Adipocyte (in vitro differentiated cells): ENCODE measurements around the gene ARHGAP10.
A peak's percentile ranks its signal among the peaks of the same experiment; 100 is the strongest.

Experiments
- DNase-seq: peaks from one replicate; pipeline ENCODE4 v3.0.0-alpha.2; 2015; ENCODE audit warnings: low read depth
- H3K27me3 ChIP-seq: replicated peaks from 2 replicates; pipeline ENCODE4 v1.7.0; 2013; ENCODE audit warnings: mild to moderate bottlenecking, low read length, moderate library complexity; ENCODE audit not compliant: control insufficient read depth, insufficient read depth
- H3K36me3 ChIP-seq: 2 replicates; pipeline ENCODE4 v1.7.0; 2013; ENCODE audit warnings: low read length, mild to moderate bottlenecking, moderate library complexity; ENCODE audit not compliant: control insufficient read depth, insufficient read depth, severe bottlenecking
- H3K4me1 ChIP-seq: 2 replicates; pipeline ENCODE4 v1.7.0; 2013; ENCODE audit warnings: mild to moderate bottlenecking, low read length, moderate library complexity; ENCODE audit not compliant: control insufficient read depth, insufficient read depth
- H3K4me3 ChIP-seq: 2 replicates; pipeline ENCODE4 v1.7.0; 2013; ENCODE audit warnings: mild to moderate bottlenecking, low read length, moderate library complexity
- H3K9ac ChIP-seq: 2 replicates; pipeline ENCODE4 v1.7.0; 2013; ENCODE audit warnings: mild to moderate bottlenecking, low read length, moderate library complexity
- H3K9me3 ChIP-seq: 2 replicates; pipeline ENCODE4 v1.7.0; 2013; ENCODE audit warnings: mild to moderate bottlenecking, low read length, moderate library complexity; ENCODE audit not compliant: control insufficient read depth

ARHGAP10 gene

DNA sequence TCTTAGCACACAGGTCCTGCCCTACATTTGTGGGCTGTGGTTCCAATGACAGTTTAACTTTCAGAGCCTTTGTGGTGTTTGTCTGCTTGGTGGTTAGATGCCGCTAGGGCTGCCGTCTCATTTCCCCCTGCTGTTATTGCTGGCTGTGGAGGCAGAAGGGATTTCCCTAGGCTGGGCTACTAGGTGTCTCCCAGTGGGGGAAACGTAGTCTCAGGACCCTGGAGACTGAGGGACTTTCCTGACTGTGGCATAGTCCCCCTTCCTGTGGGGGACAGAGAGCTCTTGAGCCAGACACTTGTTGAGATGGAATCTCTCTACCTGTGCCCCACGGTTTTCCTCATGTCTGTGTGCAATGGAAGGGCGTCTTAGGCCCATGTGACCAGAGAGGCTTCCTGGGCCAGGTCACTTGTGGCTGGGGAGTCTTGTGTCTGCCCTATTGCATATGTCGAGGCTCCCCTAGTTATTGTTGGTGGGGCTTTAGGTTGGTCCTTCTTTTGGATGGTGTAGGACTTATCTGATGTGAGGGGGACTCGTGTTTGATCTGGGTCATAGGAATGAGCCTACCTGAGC lies 68.2 kb downstream of the ARHGAP10 start:
- no peak for DNase-seq
- no peaks in the 10 kb centered on the region for H3K9me3 ChIP-seq
- no peaks in the 10 kb centered on the region for H3K27me3 ChIP-seq
- peaks cover 2% of the 10 kb centered on the region for H3K4me1 ChIP-seq
- no peak overlapping the region for H3K9ac ChIP-seq
- H3K36me3 ChIP-seq, result no peaks in the 10 kb centered on the region
- no peak overlapping the region for H3K4me3 ChIP-seq

DNA sequence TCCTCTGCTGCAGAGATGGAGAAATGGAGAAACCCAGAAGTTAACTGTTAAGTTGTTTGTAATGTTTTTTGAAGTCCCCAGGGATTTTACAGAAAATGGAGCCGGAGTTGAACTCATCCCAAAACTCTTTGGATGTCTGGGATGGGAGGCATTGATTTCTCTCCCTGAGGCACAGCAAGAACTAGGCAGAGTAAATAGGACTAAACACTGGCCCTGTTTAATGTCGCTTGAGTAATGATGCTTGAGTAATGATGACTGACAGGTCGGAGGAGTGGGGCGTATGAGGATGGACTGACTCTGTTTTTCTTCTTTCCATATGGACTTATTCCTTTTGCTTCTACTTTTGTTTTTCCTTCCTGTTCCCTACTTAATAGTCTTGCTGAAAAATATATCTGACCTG lies 69.9 kb downstream of the ARHGAP10 start:
- H3K4me3 ChIP-seq, result no peak overlapping the region
- H3K27me3 ChIP-seq, result no peaks in the 10 kb centered on the region
- H3K4me1 ChIP-seq, result peaks cover 4% of the 10 kb centered on the region
- H3K9me3 ChIP-seq, result no peaks in the 10 kb centered on the region
- no peak overlapping the region for H3K9ac ChIP-seq
- no peaks in the 10 kb centered on the region for H3K36me3 ChIP-seq
- no peak for DNase-seq

DNA sequence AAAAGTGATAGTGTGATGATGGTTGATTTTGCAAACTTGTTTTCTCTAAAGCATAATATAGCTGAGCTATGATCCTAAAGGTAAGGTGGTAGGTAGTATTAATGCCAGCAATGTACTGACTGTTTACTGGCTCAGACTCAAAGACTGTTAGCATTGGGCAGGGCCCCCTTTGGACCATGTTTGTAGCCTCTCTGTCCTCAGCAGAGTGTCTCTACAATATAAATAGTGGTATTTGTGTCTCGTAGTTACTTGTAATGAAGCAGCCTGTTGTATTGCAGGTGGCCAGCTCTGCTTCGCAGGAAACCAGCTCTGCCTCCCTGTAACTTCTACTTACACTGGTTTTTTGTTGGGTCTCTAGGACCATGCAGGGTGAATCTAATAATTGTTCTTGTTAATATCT lies 70.5 kb downstream of the ARHGAP10 start:
- Histone ChIP-seq H3K27me3 (no peaks in the 10 kb centered on the region), H3K4me3 (no peak overlapping the region), H3K9me3 (no peaks in the 10 kb centered on the region), H3K9ac (no peak overlapping the region), H3K36me3 (no peaks in the 10 kb centered on the region), H3K4me1 (peaks cover 4% of the 10 kb centered on the region)
- no peak for DNase-seq

DNA sequence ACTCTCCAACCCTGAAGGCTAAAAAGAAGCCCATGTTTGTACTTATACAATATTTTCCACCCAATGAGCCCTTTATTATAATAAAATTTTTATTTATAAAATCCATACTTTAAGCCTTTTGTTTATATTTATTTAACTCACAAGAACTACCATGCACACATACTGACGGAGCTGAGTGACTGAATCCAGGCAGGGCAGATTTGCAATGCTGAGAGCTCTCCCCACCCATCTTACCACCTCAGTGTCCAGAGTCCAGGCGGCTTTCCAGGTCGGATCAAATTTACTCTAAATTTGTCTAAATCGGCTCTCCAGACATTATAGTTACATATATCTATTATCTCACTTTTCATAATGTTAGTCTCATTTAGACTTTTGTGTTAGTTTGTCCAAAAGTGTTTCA lies 74.1 kb downstream of the ARHGAP10 start:
- DNase-seq, result no peak
- no peak overlapping the region for H3K9ac ChIP-seq
- H3K4me1 ChIP-seq, result peaks cover 13% of the 10 kb centered on the region
- no peak overlapping the region for H3K4me3 ChIP-seq
- no peaks in the 10 kb centered on the region for H3K27me3 ChIP-seq
- H3K36me3 ChIP-seq, result no peaks in the 10 kb centered on the region
- no peaks in the 10 kb centered on the region for H3K9me3 ChIP-seq

DNA sequence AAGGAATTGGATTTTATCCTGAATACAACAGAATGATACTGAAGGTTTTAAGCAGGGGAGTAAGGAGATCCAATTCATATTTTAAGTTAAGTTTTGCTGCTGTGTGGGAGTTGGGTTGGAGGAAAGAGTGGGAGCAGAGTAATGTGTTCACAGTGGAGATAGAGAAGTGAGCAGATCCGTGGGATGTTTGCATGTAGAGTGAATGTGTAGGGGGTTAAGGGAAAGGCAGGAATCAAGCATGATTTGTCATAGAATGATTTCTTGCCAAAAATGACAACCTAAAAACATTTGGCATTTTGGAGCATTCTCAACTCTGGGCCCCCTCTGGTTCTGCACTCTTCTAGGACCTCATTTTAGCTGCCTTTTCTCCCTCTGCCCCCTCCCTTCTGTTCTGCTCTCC lies 76.6 kb downstream of the ARHGAP10 start:
- Histone ChIP-seq H3K4me3 (no peak overlapping the region), H3K4me1 (peaks cover 20% of the 10 kb centered on the region)

DNA sequence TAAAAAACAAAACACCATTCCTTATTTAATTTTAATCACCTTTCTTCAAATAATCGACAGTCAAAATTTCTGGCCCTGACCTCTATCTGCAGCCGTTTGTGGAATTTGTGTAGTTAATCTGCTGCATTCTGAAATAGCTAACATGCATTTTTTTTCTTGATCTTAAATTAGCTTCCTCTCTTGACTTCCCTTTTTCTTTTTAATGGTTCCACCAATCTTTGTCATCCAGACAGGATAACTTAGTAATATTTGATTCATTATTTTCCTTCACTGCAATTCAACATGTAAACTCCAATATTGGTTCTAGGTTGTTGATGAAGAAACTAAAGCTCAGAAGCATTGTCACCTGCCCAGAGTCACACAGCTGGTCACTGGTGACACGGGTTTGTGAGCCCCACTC lies 77.3 kb downstream of the ARHGAP10 start:
- Histone ChIP-seq H3K27me3 (no peaks in the 10 kb centered on the region), H3K9me3 (no peaks in the 10 kb centered on the region), H3K4me1 (peaks cover 27% of the 10 kb centered on the region), H3K9ac (no peak overlapping the region), H3K4me3 (no peak overlapping the region), H3K36me3 (no peaks in the 10 kb centered on the region)
- no peak for DNase-seq

More for the DNA sequence above, 76.6 kb downstream of the ARHGAP10 start:
- H3K36me3 ChIP-seq, result no peaks in the 10 kb centered on the region
- no peaks in the 10 kb centered on the region for H3K9me3 ChIP-seq
- H3K27me3 ChIP-seq, result no peaks in the 10 kb centered on the region
- no peak for DNase-seq
- no peak overlapping the region for H3K9ac ChIP-seq

DNA sequence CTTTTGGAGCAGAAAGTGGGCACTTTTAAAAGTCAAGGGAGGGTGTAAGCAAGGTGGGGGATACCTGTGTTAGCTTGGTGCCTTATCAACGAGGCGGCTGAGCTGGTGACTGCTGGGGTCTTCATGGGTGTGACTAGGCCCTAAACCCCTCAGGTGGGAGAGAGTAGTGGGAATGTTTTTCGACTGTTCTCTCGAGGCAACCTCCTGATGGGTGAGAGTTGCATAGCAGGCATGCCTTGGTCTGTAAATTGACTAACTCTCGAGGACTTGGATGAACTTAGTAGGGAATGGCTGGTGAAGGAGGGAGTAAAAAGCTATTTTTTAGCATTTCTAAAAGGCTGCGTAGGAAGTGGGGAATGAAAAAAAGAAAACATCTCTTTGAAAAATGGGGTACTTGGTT lies 80.0 kb downstream of the ARHGAP10 start:
- H3K36me3 ChIP-seq, result no peaks in the 10 kb centered on the region
- H3K4me1 ChIP-seq, result peaks cover 38% of the 10 kb centered on the region
- no peaks in the 10 kb centered on the region for H3K27me3 ChIP-seq
- no peak for DNase-seq
- no peaks in the 10 kb centered on the region for H3K9me3 ChIP-seq
- H3K4me3 ChIP-seq, result no peak overlapping the region
- H3K9ac ChIP-seq, result no peak overlapping the region

DNA sequence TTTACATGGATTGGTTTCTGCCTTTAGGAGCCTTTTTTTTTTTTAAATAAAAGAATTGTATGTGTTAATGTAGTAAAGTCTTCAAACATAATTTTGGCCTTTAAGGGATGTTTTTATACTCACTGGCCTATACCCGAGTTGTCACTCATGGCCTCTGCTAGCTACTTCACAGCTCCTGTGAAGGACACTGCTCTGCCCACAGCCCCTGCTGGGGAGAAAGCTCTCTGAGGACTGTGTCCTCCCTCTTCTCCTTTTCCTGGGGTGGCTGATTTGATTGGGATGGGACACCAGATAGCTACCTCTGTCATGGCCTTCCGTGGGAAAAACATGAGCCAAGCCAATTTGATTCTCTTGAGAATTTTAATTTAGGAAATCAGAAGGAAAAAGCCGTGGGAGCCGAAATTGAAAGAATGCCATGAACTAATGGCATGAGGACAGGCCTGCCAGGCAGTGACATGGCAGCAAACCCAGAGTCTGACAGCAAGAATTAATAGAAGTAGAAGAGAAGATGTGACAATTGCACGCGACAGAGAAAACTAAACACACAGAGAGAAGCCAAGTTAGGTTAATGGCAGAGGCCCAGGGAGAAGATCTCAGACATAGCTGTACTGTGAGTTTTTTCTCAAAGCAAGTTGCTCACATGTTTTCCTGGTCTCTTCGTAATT lies 81.4 kb downstream of the ARHGAP10 start:
- H3K4me1 ChIP-seq, result peaks cover 42% of the 10 kb centered on the region
- H3K27me3 ChIP-seq, result no peaks in the 10 kb centered on the region
- peak overlapping the region; percentile 31 for H3K9ac ChIP-seq
- no peaks in the 10 kb centered on the region for H3K36me3 ChIP-seq
- peak overlapping the region; percentile 33 for H3K4me3 ChIP-seq
- H3K9me3 ChIP-seq, result no peaks in the 10 kb centered on the region
- no peak for DNase-seq

DNA sequence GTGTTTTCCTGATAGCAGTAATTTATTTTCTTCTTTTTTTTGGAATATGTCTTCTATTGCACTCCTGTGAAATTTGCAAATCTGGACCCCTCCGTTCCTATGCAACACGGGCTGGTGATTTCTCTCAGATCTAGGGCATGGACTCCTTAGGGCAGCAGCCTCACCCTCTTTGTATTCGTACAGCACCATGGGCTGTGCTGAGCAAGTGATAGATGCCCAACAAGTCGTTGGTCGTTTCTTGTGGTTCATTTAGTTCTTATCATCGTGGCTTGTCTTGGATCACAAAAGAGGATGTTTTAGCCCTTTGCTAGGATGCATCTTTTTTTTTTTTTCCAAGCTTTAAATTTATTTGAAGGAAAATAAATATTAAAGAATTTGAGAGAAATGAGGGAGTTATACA lies 82.1 kb downstream of the ARHGAP10 start:
- H3K4me1 ChIP-seq, result peaks cover 34% of the 10 kb centered on the region
- H3K9ac ChIP-seq, result no peak overlapping the region
- H3K9me3 ChIP-seq, result no peaks in the 10 kb centered on the region
- no peak for DNase-seq
- no peaks in the 10 kb centered on the region for H3K27me3 ChIP-seq
- H3K36me3 ChIP-seq, result no peaks in the 10 kb centered on the region
- peak overlapping the region; percentile 33 for H3K4me3 ChIP-seq

DNA sequence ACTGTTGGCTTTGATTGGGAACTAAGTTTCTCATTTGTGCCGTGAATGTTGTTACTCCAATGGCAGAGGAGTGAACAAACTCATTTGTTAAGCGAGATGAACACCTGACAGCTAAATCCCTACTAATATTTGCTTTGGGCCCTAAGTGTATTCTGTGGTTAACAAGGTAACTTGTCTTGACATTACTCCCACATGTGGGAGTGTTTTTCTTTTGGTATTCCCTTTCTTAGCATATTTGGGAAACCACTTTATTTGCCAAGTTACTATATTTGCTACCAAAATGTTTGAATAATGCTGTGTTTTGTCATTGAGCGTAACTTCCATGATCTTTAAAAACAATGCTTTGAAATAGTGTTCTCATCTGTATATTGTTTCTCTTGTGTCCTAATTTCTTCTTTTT lies 82.5 kb downstream of the ARHGAP10 start:
- Histone ChIP-seq H3K9me3 (no peaks in the 10 kb centered on the region), H3K9ac (no peak overlapping the region), H3K36me3 (no peaks in the 10 kb centered on the region), H3K4me3 (no peak overlapping the region), H3K27me3 (no peaks in the 10 kb centered on the region), H3K4me1 (peaks cover 34% of the 10 kb centered on the region)
- DNase-seq, result no peak

DNA sequence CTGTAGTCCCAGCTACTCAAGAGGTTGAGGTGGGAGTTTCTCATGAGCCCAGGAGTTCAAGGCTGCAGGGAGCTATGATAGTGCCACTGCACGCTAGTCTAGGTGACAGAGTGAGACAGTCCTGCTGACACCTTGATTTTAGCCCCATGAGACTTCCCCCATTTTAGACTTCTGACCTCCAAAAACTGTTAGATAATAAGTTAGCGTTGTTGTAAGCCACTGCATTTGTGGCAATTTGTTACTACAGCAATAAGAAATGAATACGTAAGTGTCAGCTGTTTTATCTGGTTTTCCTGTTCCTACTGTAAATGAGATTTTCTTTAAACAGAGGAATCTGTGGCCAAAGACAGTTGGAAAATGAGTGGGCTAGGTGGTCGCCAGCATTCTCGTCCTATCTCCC lies 83.9 kb downstream of the ARHGAP10 start:
- no peak for DNase-seq
- Histone ChIP-seq H3K27me3 (no peaks in the 10 kb centered on the region), H3K4me1 (peaks cover 34% of the 10 kb centered on the region), H3K4me3 (no peak overlapping the region), H3K9ac (no peak overlapping the region), H3K9me3 (no peaks in the 10 kb centered on the region), H3K36me3 (no peaks in the 10 kb centered on the region)
